ENCODE measurements around the gene REG4.
"Not testable (repeated sequence)": the region's sequence is repeated elsewhere in the genome, so short reads cannot be mapped to it uniquely, and the experiment has no call there.

DNA sequence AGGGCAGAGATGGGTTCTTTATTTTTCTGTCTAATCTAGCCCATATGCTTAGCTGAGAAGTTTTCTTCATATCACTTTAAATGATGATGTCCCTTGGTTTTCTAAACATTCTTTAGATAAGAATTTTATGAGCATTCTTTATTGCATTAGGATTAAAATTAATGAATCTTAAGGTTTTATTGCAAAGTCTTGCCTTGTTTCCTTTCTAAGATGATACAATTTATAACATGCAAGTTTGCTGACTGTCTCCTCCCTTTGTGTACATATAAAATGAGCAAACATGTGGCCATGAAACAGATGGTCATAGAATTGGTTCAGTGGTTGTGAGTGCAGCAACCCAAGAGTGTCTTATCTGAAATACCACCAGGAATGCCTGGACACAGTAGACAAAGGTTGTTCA, 17.7 kb upstream of the REG4 start:
- TF ChIP-seq, protein P1, sequence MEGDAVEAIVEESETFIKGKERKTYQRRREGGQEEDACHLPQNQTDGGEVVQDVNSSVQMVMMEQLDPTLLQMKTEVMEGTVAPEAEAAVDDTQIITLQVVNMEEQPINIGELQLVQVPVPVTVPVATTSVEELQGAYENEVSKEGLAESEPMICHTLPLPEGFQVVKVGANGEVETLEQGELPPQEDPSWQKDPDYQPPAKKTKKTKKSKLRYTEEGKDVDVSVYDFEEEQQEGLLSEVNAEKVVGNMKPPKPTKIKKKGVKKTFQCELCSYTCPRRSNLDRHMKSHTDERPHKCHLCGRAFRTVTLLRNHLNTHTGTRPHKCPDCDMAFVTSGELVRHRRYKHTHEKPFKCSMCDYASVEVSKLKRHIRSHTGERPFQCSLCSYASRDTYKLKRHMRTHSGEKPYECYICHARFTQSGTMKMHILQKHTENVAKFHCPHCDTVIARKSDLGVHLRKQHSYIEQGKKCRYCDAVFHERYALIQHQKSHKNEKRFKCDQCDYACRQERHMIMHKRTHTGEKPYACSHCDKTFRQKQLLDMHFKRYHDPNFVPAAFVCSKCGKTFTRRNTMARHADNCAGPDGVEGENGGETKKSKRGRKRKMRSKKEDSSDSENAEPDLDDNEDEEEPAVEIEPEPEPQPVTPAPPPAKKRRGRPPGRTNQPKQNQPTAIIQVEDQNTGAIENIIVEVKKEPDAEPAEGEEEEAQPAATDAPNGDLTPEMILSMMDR (conservative IDR thresholded peaks at IDR 0.05; ENCODE audit: low read depth, low read length) = not testable (repeated sequence)
- TF ChIP-seq POLR2A, FOS (IDR thresholded peaks at IDR 0.05; ENCODE audit: low read depth, low read length): not testable (repeated sequence)
